HTERT RPE-1 (cell line): Measurements from ENCODE around the gene DNAI2.

ENCODE experiments used
- in situ Hi-C: fragments of 300-500 bp; cut with MboI; formaldehyde crosslinking; loops from 4 replicates; pipeline ENCODE4 v1.14.3; 2020; ENCODE audit warnings: low sequenced_read_pairs

The DNAI2 gene

GRCh38 chr17:74303305-74303704, 29.3 kb downstream of the DNAI2 start:
- in situ Hi-C loops, result no loop called here

GRCh38 chr17:74304184-74304583, 30.1 kb downstream of the DNAI2 start:
- in situ Hi-C loops, result no loop called here

GRCh38 chr17:74305865-74306654, 32.0 kb downstream of the DNAI2 start:
- in situ Hi-C loops, result no loop called here

- in situ Hi-C loops, result no loop called here
Observed at GRCh38 chr17:74307984-74308773, 34.1 kb downstream of the DNAI2 start.

GRCh38 chr17:74309902-74310301, 35.9 kb downstream of the DNAI2 start:
- in situ Hi-C loops, result no loop called here

- in situ Hi-C loops, result no loop called here
Observed at GRCh38 chr17:74314877-74315276, 40.8 kb downstream of the DNAI2 start.

GRCh38 chr17:74316220-74316619, 42.2 kb downstream of the DNAI2 start:
- in situ Hi-C loops, result no loop called here

- in situ Hi-C loops, result no loop called here
Observed at GRCh38 chr17:74317071-74317470, 43.0 kb downstream of the DNAI2 start.

GRCh38 chr17:74318391-74318790, 44.4 kb downstream of the DNAI2 start:
- in situ Hi-C loops, result no loop called here

GRCh38 chr17:74324521-74324920, 50.5 kb downstream of the DNAI2 start:
- in situ Hi-C loops, result no loop called here

GRCh38 chr17:74325376-74325742, 51.3 kb downstream of the DNAI2 start:
- in situ Hi-C loops, result no loop called here

GRCh38 chr17:74325743-74326379, 51.8 kb downstream of the DNAI2 start, which contains the start of gene KIF19:
Gene KIF19, plus strand, starts transcription at chr17:74326226. Its CDS starts 124 bp downstream, at chr17:74326350.
- in situ Hi-C loops, result no loop called here

GRCh38 chr17:74326506-74326905, 52.5 kb downstream of the DNAI2 start:
- in situ Hi-C loops, result no loop called here

- in situ Hi-C loops, result no loop called here
Observed at GRCh38 chr17:74328487-74328886, 54.5 kb downstream of the DNAI2 start.

- in situ Hi-C loops, result no loop called here
Observed at GRCh38 chr17:74329378-74329777, 55.3 kb downstream of the DNAI2 start.

GRCh38 chr17:74330446-74330845, 56.4 kb downstream of the DNAI2 start:
- in situ Hi-C loops, result no loop called here

- in situ Hi-C loops, result no loop called here
Observed at GRCh38 chr17:74332017-74332650, 58.1 kb downstream of the DNAI2 start.

- in situ Hi-C loops, result no loop called here
Observed at GRCh38 chr17:74332763-74333283, 58.8 kb downstream of the DNAI2 start.

- in situ Hi-C loops, result no loop called here
Observed at GRCh38 chr17:74334393-74335039, 60.5 kb downstream of the DNAI2 start.

- in situ Hi-C loops, result no loop called here
Observed at GRCh38 chr17:74335529-74336062, 61.6 kb downstream of the DNAI2 start.
